HG02642 (cell line): ENCODE measurements around the gene TREM2.
"Not testable (repeated sequence)": the region's sequence is repeated elsewhere in the genome, so short reads cannot be mapped to it uniquely, and the experiment has no call there.

ENCODE experiments used
- ATAC-seq: cut with Tn5 transposase; IDR thresholded peaks from one replicate; pipeline ENCODE4 v1.9.1; 2021; ENCODE audit warnings: mild to moderate bottlenecking; ENCODE audit not compliant: unreplicated experiment, poor library complexity

Gene TREM2

DNA sequence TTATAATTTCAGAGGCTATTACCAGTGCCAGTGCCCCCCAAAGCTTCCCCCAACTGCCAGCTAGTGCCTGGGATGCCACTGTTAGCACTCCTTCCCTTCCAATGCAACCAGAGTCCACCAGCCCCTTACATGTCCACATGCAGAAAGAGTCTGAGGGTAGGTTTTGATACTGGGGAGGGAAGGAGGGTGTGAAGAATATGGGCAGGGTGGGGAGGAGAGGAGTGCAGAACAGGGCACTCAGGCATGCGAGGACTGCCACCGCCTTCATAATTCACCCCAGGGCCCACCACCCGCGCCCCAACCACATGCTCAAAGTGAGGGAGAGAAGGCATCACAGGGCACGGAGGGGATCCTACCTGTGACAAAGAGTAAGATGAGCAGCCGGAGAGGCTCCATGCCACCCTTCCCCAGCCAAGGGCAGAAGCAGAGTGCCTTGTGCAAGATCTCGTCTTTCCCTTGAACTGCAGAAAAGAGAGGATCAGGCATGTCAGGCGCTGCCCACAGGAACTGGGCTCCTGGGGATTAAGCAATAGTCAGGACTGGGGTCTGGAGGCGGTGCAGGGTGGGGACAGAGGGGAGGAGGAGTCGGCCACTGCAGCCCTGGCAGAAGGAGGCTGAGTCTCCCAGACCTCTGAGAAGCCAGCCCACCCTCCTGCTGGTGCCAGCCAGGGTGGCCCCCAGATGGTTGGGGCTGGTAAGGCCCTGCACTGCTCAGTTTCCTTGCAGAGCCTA lies at the start of gene TREM2:
TSS of gene TREM2 (minus strand) at position 430 of the 732 bp plus-strand sequence. CDS start at position 396, 34 bp downstream.
- ATAC-seq, result no peak

DNA sequence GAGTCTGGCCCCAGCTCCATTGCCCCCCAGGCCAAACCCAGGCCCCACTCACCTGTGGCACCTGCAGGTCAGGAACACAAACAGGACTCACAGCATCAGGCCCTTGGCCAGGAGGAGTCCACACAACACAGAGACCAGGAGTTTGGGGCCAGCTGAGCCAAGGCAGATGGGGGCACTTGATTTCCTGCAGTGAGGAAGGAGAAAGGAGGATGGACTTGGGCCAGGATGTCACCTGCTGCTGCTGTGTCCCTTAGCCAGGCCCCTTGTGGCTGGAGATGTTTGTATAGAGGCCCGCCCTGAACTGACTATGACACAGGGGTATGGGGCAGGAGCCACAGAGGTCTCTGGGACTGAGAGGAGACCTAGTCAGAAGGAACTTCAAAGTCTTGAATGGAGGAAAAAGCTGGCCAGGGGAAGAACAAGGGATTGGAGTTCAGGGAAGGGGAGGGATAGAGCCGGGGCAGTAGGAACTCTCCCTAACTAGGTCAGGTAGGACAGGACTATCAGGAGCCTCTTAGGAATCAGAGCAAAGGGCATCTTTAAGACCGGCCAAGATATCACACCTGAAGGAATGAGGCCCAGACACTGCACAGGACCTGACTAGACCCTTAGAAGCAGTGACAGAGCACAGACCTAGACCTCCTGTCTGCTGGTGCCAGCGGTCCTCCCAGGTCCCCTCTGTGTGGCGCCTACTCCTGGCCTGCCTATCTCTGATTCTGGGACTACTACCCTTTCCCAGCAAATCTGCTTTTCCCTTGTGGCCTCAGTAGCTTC lies 46.8 kb upstream of the TREM2 start:
- no peak for ATAC-seq

DNA sequence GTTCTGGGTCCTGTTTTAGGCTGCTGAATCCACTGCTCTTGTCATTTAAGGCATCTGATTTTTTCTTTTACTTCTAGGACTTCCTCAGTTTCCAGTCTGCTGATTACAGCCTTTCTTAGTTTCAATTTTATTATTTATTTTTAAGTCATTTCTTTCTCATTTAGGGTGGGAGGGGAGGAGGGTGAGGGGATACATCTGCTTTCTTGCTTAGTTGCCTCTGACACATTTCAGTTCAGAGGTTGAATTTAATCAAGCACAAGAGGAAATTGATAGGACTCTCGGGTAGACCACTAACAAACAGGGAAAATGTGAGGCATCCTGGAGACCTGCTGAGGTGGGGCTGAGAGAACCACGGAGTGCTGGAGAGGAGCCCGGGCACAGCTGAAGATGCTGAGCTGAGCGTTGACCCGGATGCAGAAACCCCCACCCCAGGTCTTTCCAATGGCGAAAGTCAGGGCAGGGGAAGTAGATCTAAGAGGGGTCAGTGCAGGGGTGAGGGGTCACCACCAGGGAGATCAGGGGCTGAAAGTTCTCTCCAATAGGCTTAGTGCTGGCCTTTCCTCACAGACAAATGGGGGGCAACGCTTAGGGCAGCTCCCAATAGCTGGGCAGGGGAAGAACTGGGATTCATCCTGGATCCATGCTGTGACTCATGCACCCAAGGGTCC lies 45.7 kb upstream of the TREM2 start:
- no peak for ATAC-seq

DNA sequence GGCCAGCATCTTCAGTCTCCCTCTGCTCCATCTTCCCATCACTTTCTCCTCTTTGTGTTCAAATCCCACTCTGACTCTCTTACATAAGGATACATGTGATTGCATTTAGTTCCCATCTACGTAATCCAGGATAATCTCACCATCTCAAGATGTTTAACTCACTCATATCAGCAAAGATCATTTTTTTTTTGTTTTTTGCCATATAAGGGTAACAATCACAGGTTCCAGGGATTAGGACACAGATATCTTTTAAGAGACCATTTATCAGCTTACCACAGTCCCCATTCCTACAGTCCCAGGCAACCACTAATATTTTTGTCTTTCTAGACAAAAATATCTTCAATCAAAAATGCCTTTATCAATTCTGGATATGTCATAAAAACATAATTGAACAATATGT lies 41.2 kb upstream of the TREM2 start:
- ATAC-seq, result no peak

DNA sequence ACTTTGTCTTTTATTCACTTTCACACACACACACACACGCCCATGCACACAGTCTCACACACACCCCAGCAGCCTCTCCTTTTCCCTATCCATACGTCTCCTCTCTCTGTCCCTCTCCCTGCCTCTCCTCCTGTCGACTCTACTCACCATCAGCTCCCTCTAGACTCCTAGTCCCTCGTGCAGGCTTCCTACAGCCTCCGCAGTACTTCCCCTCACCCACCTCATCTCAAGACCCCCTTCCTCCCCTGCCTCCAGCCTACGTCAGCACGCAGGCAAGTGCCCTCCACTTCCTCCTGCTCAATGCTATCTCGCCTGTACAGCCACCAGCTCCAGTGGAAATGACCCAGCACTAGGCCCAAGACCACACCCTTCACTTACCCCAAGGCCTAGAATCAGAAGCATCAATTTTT lies 38.9 kb upstream of the TREM2 start:
- ATAC-seq, result no peak

DNA sequence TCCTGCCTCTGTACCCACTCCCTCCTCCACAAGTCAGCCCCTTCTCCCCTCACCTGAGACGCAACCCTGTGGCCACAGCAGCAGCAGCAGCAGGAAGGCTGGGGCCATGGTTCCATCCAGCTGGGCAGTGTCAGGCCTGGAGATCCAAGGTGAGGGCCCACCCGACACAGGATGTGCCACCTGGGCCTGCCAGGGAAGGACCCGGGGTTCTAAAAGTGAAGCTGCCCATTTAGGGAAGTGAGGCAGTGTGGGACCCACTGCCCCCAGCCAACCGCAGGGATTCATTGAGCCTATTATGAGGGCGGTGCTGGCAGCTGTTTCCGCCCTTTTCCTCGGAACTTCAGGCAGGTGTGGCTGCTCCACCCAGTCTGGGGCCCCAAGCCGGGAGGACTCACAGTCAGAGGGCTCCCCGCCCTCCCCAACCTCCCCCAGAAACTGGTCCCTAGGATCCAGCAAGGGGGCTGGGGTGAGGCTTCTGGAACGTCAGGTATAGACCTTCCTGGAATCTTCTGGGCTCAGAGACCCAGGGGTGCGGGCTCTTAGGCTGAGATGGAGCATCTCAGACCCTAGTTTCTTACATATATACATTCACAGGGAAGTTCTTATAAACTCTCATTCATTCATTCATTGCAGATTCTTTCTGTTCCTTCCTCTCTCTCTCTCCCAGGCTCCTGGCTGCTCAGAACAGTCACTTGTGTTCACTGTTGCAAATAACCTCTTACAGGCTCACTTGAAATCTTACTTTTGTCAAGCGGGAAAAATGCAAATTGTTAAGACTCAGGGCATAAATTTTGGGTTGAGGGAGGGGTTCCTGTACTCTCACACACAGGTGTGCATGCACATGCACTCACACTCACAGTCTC lies 38.2 kb upstream of the TREM2 start, which contains the start of gene TREML2:
TSS of gene TREML2 (minus strand) at position 249 of the 863 bp plus-strand sequence. CDS start at position 108, 141 bp downstream.
- ATAC-seq, result peak; percentile 46

DNA sequence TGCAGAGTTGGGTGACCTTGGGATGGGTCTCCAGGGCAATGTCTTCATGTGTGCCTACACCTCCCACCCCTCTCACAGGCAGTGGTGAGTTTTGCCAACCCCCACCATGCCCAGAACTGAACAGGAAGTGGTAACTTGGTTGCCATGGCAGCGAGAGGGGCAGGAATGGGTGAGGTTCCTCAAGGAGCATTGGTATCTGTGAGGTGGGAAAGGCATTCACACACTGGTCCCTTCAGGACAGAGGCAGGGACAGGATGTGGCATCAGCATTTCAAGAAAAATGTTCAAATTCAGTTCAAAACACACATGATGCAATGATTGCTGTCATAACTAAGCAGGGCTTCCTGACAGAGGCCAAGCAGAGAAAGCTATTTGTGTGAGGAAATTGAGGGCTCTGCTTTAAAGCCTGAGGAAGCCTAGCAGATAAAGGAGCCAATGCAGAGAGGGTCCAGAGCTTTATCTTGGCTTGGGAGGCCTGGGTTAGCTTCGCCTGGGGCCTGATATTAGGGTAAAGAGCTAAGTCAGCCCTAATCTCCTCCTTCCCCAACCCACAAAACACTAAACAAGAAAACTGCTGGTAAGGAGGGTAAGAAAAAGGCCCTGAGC lies 37.5 kb upstream of the TREM2 start:
- peak; percentile 33 for ATAC-seq

DNA sequence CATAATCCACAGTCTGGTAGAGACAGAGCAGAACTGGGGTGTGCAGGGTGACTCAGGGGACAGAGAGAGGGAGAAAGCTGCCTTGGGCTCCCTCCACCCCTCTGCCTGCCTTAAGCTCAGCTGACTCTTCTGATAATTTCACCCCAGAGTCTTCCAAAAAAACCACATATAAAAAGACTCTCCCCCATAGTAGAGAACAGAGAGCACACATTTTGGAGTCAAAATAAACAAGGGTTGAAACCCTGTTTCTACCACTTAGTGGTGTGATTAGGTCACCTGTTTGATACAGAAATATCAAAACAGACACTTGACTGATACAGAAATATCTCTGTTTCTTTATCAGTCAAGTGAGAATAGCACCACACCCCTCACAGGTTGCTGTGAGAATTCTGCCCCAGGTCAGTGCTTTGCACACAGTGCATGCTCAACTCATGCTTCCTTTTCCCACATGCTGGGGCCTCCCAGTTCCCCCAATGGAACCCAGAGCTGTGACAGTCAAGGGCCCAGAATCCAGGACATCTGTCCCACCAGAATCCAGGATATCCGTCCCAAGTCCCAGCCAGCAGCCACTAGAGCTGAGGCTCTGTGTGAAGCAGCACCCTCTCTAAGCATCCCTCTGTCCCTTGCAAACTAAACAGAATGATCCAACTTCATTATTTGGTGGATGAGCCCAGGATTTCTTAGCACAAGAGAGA lies 36.8 kb upstream of the TREM2 start:
- peak; percentile 54 for ATAC-seq

DNA sequence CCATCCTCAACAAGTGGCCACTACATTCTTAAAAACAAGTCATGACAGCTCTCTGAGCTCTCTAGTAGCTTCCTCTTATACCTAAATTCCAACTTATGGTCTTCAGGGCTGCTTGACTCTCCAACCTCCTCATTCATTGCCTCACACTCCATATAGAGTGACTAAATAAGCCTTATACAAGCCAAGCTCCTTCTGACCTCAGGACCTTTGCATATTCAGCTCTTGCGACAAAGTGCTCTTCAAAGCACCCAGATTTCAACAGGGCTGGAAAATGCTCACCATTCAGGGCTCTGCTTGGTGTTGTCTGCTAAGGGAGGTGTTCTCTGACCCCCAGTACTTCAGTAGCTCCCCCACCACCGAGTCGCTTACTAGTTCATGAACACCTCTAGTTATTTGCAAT lies 34.3 kb upstream of the TREM2 start:
- no peak for ATAC-seq

DNA sequence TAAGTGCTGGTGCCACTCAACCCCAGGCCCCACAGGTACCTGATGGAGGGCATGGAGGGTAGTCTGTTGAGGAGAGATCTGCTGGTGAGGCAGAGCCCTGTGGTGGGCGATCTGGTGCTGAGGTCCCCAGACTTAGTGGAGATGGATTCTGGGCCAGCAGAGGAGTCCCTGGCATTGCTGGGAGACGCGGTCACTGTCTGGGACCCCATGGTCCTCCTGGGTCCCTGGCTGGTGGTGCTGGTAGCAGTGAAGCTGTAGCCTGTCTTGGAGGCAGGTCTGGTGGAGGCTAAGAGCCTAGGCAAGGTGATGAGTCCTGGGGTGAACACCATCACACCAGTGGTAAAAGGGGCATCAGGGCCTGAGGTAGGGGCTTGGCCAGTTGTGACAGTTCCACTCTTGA lies 31.5 kb upstream of the TREM2 start:
- ATAC-seq, result no peak

DNA sequence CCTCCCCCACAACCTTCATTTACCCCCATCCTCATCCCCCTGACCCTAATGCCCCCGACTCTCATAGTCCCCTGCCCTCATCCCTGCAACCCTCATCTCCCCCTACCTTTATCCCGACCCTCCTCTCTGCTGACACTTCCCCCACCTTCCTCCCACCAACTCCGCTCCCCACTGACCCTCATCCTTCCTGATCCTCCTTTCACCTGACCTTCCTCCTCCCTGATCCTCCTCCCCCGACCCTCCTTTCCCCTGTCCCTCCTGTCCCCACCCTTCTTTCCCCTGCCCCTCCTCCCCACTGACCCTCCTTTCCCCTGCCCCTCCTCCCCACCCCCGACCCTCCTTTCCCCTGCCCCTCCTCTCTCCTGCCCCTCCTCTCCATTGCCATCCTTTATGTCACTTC lies 31.0 kb upstream of the TREM2 start:
- ATAC-seq, result no peak

DNA sequence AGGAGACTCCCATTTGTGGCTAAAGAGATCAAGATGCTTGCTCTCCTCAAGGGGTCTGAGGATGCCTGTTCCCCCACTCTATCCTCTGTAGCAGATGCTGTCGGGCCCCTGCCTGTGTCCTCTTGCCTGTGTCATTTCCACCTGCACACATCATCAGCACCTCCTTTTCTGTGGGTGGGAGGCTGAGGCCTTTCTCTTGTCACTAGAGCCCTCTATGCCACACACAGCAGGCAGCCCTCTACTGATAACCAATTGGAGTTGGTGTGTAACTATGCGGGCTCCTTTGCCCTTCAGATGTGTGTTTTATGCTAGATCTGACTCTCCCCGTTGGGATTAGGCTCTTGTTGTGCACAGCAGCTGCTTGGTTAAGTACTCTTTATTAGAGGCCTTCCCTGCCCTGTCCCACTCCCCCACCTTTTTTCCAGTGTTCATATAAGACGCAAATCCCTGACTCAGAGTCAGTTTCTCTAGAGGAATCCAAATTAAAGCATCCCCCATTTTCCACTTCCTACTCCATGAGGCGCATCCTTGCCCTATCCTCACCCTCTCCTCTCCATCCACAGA lies 30.3 kb upstream of the TREM2 start:
- no peak for ATAC-seq

DNA sequence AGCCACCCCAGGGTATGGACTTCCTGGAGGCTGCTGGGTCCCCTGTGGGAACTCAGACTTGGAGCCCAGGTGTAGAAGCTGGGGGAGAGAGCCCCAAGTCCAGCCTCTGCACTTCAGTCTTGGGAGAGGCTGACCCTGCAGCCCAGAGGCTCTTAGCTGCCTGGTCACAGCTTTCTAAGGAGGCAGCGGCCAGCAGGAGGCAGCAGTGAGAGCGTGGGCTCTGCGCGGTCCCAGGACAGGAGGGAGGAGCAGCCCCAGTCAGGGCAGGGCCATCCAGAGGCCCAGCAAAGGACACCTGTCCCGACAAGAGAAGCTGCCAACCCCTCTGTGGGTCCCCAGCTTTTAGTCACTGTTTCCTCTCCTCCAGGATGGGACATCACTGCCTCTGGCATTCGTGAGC lies 28.7 kb upstream of the TREM2 start:
- no peak for ATAC-seq

DNA sequence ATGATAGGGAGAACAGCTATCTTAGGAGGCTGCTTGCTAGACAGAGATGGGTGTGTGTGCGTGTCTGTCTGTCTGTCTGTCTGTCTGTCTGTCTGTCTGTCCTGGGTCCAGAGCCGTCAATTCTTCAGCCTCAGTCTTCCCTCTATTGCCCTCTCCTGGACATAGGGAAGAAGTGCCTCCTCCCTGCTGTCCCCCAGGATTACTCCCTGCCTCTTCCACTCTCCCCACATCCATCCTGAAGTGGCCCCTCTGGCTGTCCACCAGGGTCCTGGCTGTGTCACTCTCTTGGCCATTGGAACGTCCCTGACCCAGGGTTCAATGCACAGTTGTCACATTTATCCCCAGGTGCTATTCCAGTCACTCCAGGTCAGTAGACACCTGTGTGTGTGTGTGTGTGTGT lies 27.9 kb upstream of the TREM2 start:
- no peak for ATAC-seq

DNA sequence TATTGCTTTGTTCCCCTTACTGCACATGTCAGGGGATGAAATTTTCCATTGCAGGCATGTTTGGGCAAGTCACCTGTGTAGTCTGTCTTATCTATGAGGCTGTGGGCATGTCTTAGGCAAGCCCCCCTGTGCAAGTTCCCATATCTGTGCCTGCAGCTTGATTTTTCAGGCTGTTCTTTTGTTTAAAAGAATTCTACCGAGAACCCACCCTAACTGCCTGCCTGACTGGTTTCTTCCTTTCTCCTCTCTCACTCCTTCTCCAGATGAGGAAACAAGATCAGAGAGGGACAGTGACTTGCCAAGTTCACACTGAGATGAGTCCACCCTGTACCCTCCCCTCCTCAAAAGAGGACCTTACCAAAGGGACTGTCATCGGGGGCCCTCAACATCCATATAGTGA lies 27.1 kb upstream of the TREM2 start:
- ATAC-seq, result no peak

DNA sequence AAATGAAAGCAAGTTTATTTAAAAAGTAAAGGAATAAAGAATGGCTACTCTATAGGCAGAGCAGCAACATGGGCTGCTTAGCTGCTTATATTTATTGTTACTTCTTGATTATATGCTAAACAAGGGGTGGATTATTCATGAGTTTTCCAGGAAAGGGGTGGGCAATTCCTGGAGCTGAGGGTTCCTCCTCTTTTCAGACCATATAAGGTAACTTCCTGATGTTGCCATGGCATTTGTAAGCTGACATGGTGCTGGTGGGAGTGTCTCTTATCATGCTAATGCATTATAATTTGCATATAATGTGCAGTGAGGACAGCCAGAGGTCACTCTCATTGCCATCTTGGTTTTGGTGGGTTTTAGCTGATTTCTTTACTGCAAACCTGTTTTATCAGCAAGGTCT lies 26.1 kb upstream of the TREM2 start:
- not testable (repeated sequence) for ATAC-seq

DNA sequence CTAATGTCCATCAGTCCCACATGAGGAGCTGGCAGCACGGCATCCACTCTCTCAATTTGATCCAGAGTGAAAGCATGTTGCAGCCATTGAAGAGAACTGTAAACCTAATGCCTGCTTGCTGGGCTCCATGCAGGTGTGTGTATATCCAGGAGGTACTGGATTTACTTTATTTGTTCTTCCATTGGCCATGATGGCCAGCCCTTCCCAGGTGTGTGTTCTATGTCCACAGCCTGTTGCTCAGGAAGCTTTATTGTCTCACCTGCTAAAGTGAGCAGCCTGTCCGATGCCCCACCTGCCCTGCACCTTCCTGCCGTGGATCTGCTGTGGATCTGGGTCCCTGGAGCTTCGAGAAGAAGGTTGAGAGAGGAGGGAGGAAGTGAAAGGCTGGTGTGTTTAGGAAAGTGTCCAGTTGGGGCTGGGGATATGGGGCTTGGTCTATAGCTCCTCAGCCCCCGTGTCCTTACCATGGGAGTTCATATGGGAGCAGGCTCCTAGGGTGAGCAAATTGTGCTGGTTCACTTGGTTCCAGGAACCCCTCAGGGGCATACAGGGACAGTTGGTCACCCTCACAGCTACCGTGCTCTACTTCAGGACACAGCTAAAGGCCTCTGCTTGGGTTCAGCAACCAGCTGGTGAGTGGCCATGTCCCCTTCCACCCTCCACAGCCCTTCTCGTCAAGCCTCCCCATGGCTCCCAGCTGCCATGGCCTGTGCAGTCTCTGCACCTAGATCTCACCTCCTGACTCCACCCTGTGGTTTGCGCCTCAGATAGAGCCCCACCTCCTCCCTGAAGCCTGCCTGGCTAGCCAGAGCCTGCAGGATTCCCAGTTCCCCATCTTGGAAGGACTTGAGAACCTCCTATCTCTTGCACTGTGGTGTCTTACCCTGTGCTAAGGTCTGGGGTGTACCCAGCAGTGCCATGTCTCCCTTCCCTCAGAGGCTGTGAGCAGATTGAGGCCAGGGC lies 25.3 kb upstream of the TREM2 start:
- no peak for ATAC-seq

DNA sequence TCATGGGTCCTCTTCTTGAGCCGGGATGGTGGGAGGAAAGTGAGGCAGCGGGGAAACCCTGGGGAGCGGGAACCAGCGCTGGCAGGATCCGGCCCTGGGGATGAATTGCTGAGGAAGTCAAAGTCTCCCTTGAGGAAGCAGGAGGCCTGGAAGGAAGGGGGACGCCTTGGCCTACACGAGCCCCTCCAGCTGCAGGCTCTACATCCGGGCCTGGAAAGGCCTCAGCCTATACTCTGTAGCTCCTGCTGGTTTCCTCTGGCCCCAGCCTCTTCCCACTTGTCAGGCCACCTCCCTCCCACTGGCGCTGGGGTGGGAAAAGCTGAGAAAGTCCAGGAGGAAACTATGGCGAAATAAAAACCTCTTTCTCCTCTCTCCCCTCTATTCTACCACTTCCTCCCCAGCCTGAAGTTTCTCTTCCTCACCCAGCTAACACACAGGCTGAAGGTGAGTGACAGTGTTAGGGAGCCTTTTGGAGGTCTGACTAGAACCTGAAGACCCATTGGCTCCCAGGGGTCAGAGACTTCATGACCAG lies 23.2 kb upstream of the TREM2 start:
- no peak for ATAC-seq
